ENCODE measurements around the gene C9orf43. TPM values are rescaled to one million over a fixed set of nuclear protein-coding genes. Genes with fewer than 3 reads are reported as not detected.

C9orf43 gene
- total and polyA plus RNA-seq, 9 of the 15 experiments (the other 6 are each of a cell fraction or from before 2014, with no cell fraction given), result 0.21 to 0.58 (median 0.33) TPM

DNA sequence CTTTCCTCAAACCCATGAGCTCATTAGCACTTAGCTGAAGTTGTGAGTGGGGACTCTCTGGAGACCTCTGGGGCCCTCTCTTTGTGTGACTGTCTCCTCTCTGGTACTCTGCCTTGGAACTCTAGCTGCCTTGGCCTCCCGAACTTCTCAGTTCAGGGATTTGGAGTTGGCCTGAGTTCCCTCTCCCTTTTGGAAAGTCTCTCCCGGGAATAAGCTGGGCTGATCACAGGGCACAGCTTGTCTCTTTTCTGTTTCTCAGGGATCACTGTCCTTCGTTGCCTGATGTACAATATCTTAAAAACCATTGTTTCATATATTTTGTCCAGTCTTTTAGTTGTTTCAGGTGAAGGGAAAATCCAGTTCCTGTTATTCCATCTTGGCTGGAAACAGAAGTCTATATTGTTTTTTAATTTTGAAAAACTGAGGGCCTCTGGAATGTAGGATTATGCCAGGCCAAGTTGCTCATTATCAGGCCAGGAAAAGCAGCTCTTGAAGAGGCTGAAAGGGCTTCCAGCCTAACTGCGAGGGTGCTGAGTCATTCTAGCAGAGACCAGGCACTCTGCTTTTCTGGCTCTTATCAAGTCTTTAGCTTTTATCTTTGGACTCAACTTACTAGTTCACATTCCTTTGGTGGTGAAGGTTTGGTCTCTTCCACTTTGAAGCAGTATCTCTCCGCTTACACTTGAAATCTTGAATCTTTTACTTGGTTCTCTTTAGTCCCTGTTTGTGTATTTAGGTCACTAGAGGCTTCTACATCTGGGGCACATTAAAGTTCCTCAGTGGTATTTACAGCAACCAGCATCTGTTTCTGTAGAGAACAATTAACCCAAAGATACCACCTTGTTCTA is 44.6 kb downstream of the C9orf43 start (continued):
- TF ChIP-seq LEF1 (IDR thresholded peaks at IDR 0.05) (peak; percentile 73), ILF3 (IDR thresholded peaks at IDR 0.05; ENCODE audit: borderline replicate concordance) (no peak), ZBTB11 (CRISPR knock-in tag; IDR thresholded peaks at IDR 0.05) (0 out of 6 replicates have a peak, but pooled peaks of 1 of the 3 experiments have one; percentile 45), ZNF133 (CRISPR knock-in tag; IDR thresholded peaks at IDR 0.05) (no peak), TEAD2 (tag; IDR thresholded peaks at IDR 0.05) (peak; percentile 54; the same call in 1 of the 2 replicates), PHB (CRISPR knock-in tag; IDR thresholded peaks at IDR 0.05) (no peak), USF1 (CRISPR knock-in tag; IDR thresholded peaks at IDR 0.05) (no peak), GATAD2B (IDR thresholded peaks at IDR 0.05; ENCODE audit: borderline replicate concordance) (no peak), TOE1 (IDR thresholded peaks at IDR 0.05; ENCODE audit: borderline replicate concordance) (no peak), TOE1 (CRISPR knock-in tag; IDR thresholded peaks at IDR 0.05; ENCODE audit: borderline replicate concordance, low read depth) (no peak), ZFP91 (CRISPR knock-in tag; IDR thresholded peaks at IDR 0.05) (no peak), ZC3H11A (IDR thresholded peaks at IDR 0.05; ENCODE audit: low read depth, low read length) (no peak), LARP7 (IDR thresholded peaks at IDR 0.05) (no peak), NFIC (IDR thresholded peaks at IDR 0.05) (peak; percentile 48; the same call in 1 of the 2 replicates), IRF2 (CRISPR knock-in tag; IDR thresholded peaks at IDR 0.05) (no peak), ARID4B (CRISPR knock-in tag; IDR thresholded peaks at IDR 0.05) (no peak), SREBF1 (IDR thresholded peaks at IDR 0.05; ENCODE audit: borderline replicate concordance, low read depth, low read length) (no peak)
